SK-N-MC (cell line): ENCODE measurements around the gene ZFX.
A peak's percentile ranks its signal among the peaks of the same experiment; 100 is the strongest.
"Not testable (repeated sequence)": the region's sequence is repeated elsewhere in the genome, so short reads cannot be mapped to it uniquely, and the experiment has no call there.

Source experiments
- DNase-seq: peaks from one replicate; pipeline ENCODE4 v3.0.0-alpha.2; 2011; ENCODE audit warnings: low read depth, low spot score
- H3K27ac ChIP-seq: fragments of 200-600 bp; sonication (generic); 2 replicates; pipeline ENCODE4 v1.5.1; 2016; ENCODE audit warnings: mixed run types
- H3K36me3 ChIP-seq: fragments of 200-600 bp; sonication (generic); 2 replicates; pipeline ENCODE4 v1.6.1; 2017; ENCODE audit warnings: antibody characterized with exemption, low read length, mixed read lengths; ENCODE audit not compliant: insufficient read depth
- H3K4me3 ChIP-seq: fragments of 200-600 bp; sonication (generic); 2 replicates; pipeline ENCODE4 v1.5.1; 2016
- H3K9ac ChIP-seq: fragments of 200-600 bp; sonication (generic); 2 replicates; pipeline ENCODE4 v1.8.0; 2017; ENCODE audit warnings: mixed run types, mixed read lengths; ENCODE audit not compliant: insufficient read length
- H3K9me3 ChIP-seq: fragments of 200-600 bp; sonication (generic); 2 replicates; pipeline ENCODE4 v1.6.1; 2017; ENCODE audit warnings: low read depth, mild to moderate bottlenecking, antibody characterized with exemption, low read length, moderate library complexity, mixed read lengths
- EZH2 ChIP-seq: fragments of 200-600 bp; sonication (generic); IDR thresholded peaks from one replicate; pipeline ENCODE4 v1.6.1; 2017; ENCODE audit warnings: antibody characterized with exemption
- FOXP2 ChIP-seq: optimal IDR thresholded peaks from 2 replicates; pipeline ENCODE3; 2011; ENCODE audit warnings: mild to moderate bottlenecking, moderate library complexity; ENCODE audit not compliant: insufficient read depth; ENCODE audit errors: extremely low read length, control extremely low read depth
- POLR2AphosphoS5 ChIP-seq: IDR thresholded peaks from 2 replicates; pipeline ENCODE4 v1.6.1; 2012; ENCODE audit warnings: mild to moderate bottlenecking, low read depth, low read length, borderline replicate concordance

Gene ZFX

DNA sequence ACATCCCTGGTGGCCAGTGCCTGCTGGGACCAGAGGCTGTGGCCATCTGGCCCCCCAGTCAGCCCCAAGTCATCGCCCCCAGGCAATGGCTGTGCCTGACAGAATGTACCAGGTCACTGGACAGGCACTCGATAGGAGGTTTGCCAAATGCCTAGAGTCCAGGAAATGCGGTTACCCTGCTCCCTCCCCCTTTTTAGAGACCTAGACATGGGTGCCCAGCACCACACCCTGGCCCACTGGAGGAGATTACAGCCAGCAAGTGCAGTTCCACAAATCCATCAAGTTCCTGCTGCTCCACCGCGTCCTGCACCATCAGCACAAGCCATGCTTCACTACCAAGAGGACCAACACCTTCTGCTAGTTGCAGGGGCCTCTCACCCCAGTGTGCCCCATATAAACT is 16.2 kb upstream of the ZFX start:
- Histone ChIP-seq H3K27ac (no peak overlapping the region), H3K9me3 (no peaks in the 10 kb centered on the region), H3K4me3 (no peak overlapping the region), H3K36me3 (no peaks in the 10 kb centered on the region), H3K9ac (no peak overlapping the region)
- no peak for TF ChIP-seq POLR2AphosphoS5
- no peak for TF ChIP-seq FOXP2
- no peak for TF ChIP-seq EZH2
- no peak for DNase-seq

GRCh38 chrX:24135768-24136167 is 13.8 kb upstream of the ZFX start:
- H3K9me3 ChIP-seq, DNase-seq: not testable (repeated sequence)

GRCh38 chrX:24137192-24137591 is 12.3 kb upstream of the ZFX start:
- TF ChIP-seq EZH2, result no peak
- TF ChIP-seq FOXP2, result no peak
- no peak for TF ChIP-seq POLR2AphosphoS5
- no peak for DNase-seq
- no peaks in the 10 kb centered on the region for H3K36me3 ChIP-seq
- H3K4me3 ChIP-seq, result no peak overlapping the region
- no peak overlapping the region for H3K27ac ChIP-seq
- no peak overlapping the region for H3K9ac ChIP-seq
- no peaks in the 10 kb centered on the region for H3K9me3 ChIP-seq

More at GRCh38 chrX:24135768-24136167, 13.8 kb upstream of the ZFX start:
- H3K9ac ChIP-seq, H3K36me3 ChIP-seq, H3K27ac ChIP-seq, H3K4me3 ChIP-seq: not testable (repeated sequence)

GRCh38 chrX:24143982-24144381 is 5.5 kb upstream of the ZFX start:
- H3K4me3 ChIP-seq, result not testable (repeated sequence)

DNA sequence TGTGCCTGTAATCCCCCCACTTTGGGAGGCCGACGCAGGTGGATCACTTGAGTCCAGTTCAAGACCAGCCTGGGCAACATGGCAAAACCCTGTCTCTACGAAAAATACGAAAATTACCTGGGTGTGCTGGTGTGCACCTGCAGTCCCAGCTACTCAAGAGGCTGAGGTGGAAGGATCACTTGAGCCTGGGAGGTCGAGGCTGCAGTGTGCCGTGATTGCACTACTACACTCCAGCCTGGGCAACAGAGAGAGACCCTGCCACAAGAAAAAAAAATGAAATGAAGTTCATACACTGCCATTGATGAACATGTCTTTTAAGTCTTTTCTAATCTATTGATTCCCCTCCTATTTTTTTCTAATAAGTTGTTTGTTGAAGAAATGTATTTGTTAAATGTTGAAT is 5.0 kb upstream of the ZFX start:
- TF ChIP-seq FOXP2 (no peak), POLR2AphosphoS5 (no peak)
- Histone ChIP-seq H3K4me3 (no peak overlapping the region), H3K9me3 (no peaks in the 10 kb centered on the region), H3K36me3 (no peaks in the 10 kb centered on the region), H3K27ac (no peak overlapping the region), H3K9ac (no peak overlapping the region)
- no peak for DNase-seq

More at GRCh38 chrX:24143982-24144381, 5.5 kb upstream of the ZFX start:
- not testable (repeated sequence) for H3K36me3 ChIP-seq, H3K9ac ChIP-seq, DNase-seq, H3K9me3 ChIP-seq, H3K27ac ChIP-seq

- Histone ChIP-seq H3K36me3 (no peaks in the 10 kb centered on the region), H3K9ac (no peak overlapping the region), H3K9me3 (no peaks in the 10 kb centered on the region), H3K27ac (peak overlapping the region; percentile 98), H3K4me3 (peak overlapping the region; percentile 62)
- DNase-seq, result no peak
- TF ChIP-seq EZH2 (no peak), POLR2AphosphoS5 (no peak), FOXP2 (no peak)
These were observed 4.0 kb upstream of the ZFX start for GRCh38 chrX:24145303-24146186.

DNA sequence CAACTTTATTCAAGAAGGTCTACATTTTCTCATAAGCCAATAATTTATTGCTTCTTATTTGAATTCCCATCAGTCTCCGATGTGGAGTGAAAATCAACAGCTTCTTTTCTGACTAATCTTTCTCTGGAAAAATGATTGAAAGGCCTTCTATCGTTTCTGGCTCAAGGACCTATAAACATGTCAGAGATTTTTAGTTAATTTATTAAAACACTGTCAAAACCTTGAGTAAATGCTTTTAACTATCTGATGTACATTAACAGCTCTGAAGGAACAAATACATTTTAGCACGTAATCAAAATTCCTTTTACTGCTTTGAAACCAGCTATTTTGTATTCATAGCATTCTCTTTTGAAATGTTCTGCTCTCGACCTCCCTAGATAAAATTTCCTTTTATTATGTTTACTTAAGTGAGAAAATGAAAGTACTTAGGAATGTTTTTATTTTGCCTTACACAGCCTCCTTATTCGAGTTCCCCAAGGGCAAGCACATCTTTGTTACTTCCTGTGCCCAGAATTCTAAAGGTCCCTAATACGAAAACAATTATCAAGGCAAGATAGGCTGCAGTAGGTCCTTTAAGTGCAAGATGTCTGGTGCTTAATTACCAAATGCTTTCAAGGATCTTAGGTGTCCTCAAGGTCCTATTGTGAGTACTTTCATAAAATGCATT is 3.1 kb upstream of the ZFX start:
- peak overlapping the region; percentile 98 for H3K27ac ChIP-seq
- no peaks in the 10 kb centered on the region for H3K9me3 ChIP-seq
- DNase-seq, result no peak
- peak overlapping the region; percentile 62 for H3K4me3 ChIP-seq
- TF ChIP-seq FOXP2 (peak; percentile 22), EZH2 (no peak)
- peak overlapping the region; percentile 70 for H3K9ac ChIP-seq
- H3K36me3 ChIP-seq, result peaks cover under 1% of the 10 kb centered on the region; the same call in 1 of the 2 replicates

DNA sequence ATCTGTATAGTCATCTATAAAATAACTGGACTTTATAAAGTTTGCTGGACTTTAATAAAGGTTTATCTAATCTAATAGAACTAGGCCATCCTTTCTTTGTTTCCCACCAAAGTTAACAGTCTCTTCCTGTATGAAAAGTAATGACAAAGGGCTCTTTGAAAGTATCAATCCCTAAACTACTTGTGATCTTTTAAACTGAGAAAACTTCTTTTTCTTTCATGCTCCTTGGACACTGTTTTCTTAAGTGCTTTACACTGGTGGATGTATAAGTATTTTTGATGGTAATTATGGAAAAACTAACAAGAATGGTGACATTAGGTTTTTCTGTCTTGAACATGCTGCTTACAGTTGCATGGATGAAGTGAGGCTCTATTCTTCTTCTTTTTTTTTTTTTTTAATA is 2.4 kb upstream of the ZFX start:
- no peaks in the 10 kb centered on the region for H3K9me3 ChIP-seq
- TF ChIP-seq FOXP2 (no peak), POLR2AphosphoS5 (no peak), EZH2 (no peak)
- no peak for DNase-seq
- H3K27ac ChIP-seq, result peak overlapping the region; percentile 98
- peaks cover 7% of the 10 kb centered on the region for H3K36me3 ChIP-seq
- peak overlapping the region; percentile 62; the same call in 1 of the 2 replicates for H3K4me3 ChIP-seq
- H3K9ac ChIP-seq, result no peak overlapping the region

DNA sequence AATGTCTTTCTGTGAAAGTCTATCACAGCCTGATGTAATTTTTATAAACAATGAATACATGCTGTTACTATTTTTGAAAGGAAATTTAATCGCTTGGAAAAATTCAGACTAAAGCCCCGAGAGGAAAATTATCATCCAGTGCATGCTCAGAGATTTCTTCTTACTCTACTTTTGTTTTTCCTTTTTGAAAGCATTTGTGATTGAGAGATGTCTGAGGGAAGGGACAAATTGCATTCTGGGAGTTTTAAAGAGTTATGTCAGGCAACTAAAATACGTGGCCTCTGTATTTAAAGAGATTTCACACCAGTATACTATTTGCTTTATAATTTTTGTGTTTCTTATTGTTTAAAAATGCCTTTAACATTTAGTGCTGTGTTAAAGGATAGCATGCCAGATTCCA is 1.4 kb upstream of the ZFX start:
- H3K4me3 ChIP-seq, result peak overlapping the region; percentile 89
- peaks cover 15% of the 10 kb centered on the region for H3K36me3 ChIP-seq
- TF ChIP-seq FOXP2 (no peak), POLR2AphosphoS5 (no peak), EZH2 (no peak)
- H3K27ac ChIP-seq, result peak overlapping the region; percentile 98
- peak overlapping the region; percentile 97 for H3K9ac ChIP-seq
- no peak for DNase-seq
- no peaks in the 10 kb centered on the region for H3K9me3 ChIP-seq
